ENCODE measurements around the gene VWC2L. TPM values are rescaled to one million over a fixed set of nuclear protein-coding genes. Genes with fewer than 3 reads are reported as not detected.

Gene VWC2L
- total and polyA plus RNA-seq, 2 of the 8 experiments (the other 6 are each of a cell fraction or from before 2014, with no cell fraction given), result not detected

- FAIRE-seq, result no peak
- Histone ChIP-seq H3K18ac (ENCODE audit: extremely low read depth, low read length) (no peak overlapping the region), H2AFZ (ENCODE audit: low read length) (no peak overlapping the region), H3K23ac (ENCODE audit: insufficient read length) (no peak overlapping the region), H2AK5ac (ENCODE audit: low read depth, low read length) (no peak overlapping the region), H4K5ac (ENCODE audit: insufficient read length, low read depth, low read length) (no peak overlapping the region), H3K9me3 (ENCODE audit: insufficient read depth in 2 of 2, low read depth in 1 of 2, low read length in 1 of 2) (no peaks in the 10 kb centered on the region), H2BK20ac (ENCODE audit: low read length) (no peak overlapping the region), H3K23me2 (ENCODE audit: low read depth, low read length) (no peaks in the 10 kb centered on the region), H3K4me2 (ENCODE audit: insufficient read depth in 1 of 2, low read depth in 2 of 2, low read length in 2 of 2) (no peak overlapping the region), H3K4me3 (ENCODE audit: extremely low read depth in 1 of 4, insufficient read depth in 2 of 4, low read depth in 3 of 4, low read length in 4 of 4) (no peak overlapping the region), H2BK120ac (replicated peaks; ENCODE audit: low read depth, low read length) (no peak overlapping the region), H3K4ac (replicated peaks; ENCODE audit: insufficient read length, low read depth, low read length) (no peak overlapping the region), H3K27me3 (replicated peaks in 1 of 4; ENCODE audit: control insufficient read depth in 3 of 4, extremely low read depth in 1 of 4, insufficient read depth in 3 of 4, low read length in 3 of 4) (no peaks in the 10 kb centered on the region), H3K79me1 (ENCODE audit: low read depth, low read length) (no peaks in the 10 kb centered on the region), H3K4me1 (replicated peaks in 1 of 4; ENCODE audit: control insufficient read depth in 3 of 4, insufficient read depth in 4 of 4, low read length in 3 of 4) (peaks cover 0 to 3% (median 0%) of the 10 kb centered on the region in 4 experiments; a peak in 1 of 7 replicates), H4K20me1 (replicated peaks in 1 of 2; ENCODE audit: control insufficient read depth in 1 of 2, insufficient read depth in 2 of 2, low read length in 2 of 2) (no peaks in the 10 kb centered on the region), H3K14ac (ENCODE audit: insufficient read length) (no peak overlapping the region), H4K8ac (ENCODE audit: extremely low read depth, insufficient read depth, low read length) (no peak overlapping the region), H3K36me3 (ENCODE audit: control insufficient read depth in 2 of 4, insufficient read depth in 4 of 4, low read length in 3 of 4) (no peaks in the 10 kb centered on the region), H2BK12ac (ENCODE audit: low read depth, low read length) (no peak overlapping the region), H3K79me2 (ENCODE audit: control insufficient read depth in 1 of 2, insufficient read depth in 2 of 2, low read length in 2 of 2) (no peaks in the 10 kb centered on the region), H2BK15ac (ENCODE audit: low read length) (no peak overlapping the region), H4K91ac (replicated peaks; ENCODE audit: insufficient read length, low read length) (no peak overlapping the region), H3K27ac (ENCODE audit: low read depth, low read length) (no peak overlapping the region), H2BK5ac (ENCODE audit: low read depth, low read length) (no peak overlapping the region), H3K9ac (replicated peaks in 1 of 4; ENCODE audit: extremely low read depth in 1 of 4, low read depth in 3 of 4, low read length in 3 of 4) (no peak overlapping the region), H3K56ac (replicated peaks; ENCODE audit: insufficient read length, low read depth, low read length) (no peak overlapping the region)
- POLR2A ChIA-PET (ENCODE audit: partially characterized antibody), result no interaction called here
- no peak for DNase-seq (ENCODE audit: low read depth in 1 of 2, low spot score in 2 of 2)
- CTCF ChIA-PET (ENCODE audit: partially characterized antibody), result interaction anchor here (1.0 to 1.3 kb wide), 3 partner anchors 19 to 689 kb away, joined by 3 read pairs; no protein-coding TSS in a partner anchor
- 91% methylated on average over 4 of the region's 4 CpGs; no CpG with 5 or more reads in 1 of the 2 experiments for WGBS, 2 experiments (ENCODE audit: extremely low coverage in 1 of 2, insufficient coverage in 1 of 2, insufficient read length in 1 of 2, insufficient replicate concordance in 2 of 2, low coverage in 1 of 2, low lambda C conversion rate in 2 of 2, missing lambda C conversion rate in 1 of 2)
- TF ChIP-seq ATF3 (IDR thresholded peaks at IDR 0.05; ENCODE audit: insufficient read depth, low read depth, low read length), result no peak
- no peak for TF ChIP-seq ASH2L (IDR thresholded peaks at IDR 0.05; ENCODE audit: low read length)
- no peak for TF ChIP-seq RBBP5 (IDR thresholded peaks at IDR 0.05; ENCODE audit: borderline replicate concordance, low read depth, low read length)
- TF ChIP-seq BACH1 (IDR thresholded peaks at IDR 0.05; ENCODE audit: low read length), result no peak
- TF ChIP-seq CTBP2 (IDR thresholded peaks at IDR 0.05; ENCODE audit: borderline replicate concordance, insufficient read depth, insufficient read length, low read length), result no peak
- no peak for TF ChIP-seq PHF8 (conservative IDR thresholded peaks at IDR 0.05; ENCODE audit: low read depth, low read length)
- TF ChIP-seq FOSL1 (IDR thresholded peaks at IDR 0.05; ENCODE audit: insufficient read depth, low read depth, low read length), result no peak
- no peak for TF ChIP-seq HDAC6 (IDR thresholded peaks at IDR 0.05; ENCODE audit: low read depth, low read length)
- TF ChIP-seq RAD21 (IDR thresholded peaks at IDR 0.05 in 1 of 2, conservative IDR thresholded peaks at IDR 0.05 in 1 of 2; ENCODE audit: low read depth in 2 of 2, low read length in 2 of 2), result no peak
- no peak for TF ChIP-seq KDM4A (IDR thresholded peaks at IDR 0.05; ENCODE audit: low read depth, low read length, severe bottlenecking)
- no peak for TF ChIP-seq POLR2A (IDR thresholded peaks at IDR 0.05; ENCODE audit: control extremely low read depth in 1 of 2, low read depth in 2 of 2, low read length in 2 of 2)
- no peak for TF ChIP-seq CEBPB (IDR thresholded peaks at IDR 0.05; ENCODE audit: low read depth, low read length)
- no peak for TF ChIP-seq E2F6 (IDR thresholded peaks at IDR 0.05)
Measured at GRCh38 chr2:214607051-214607450, 196.2 kb downstream of the VWC2L start.

Data from H1 (cell line).